Muscle of back (tissue), 11 donors: ENCODE results near the gene EZH2. TPM values are rescaled to one million over a fixed set of nuclear protein-coding genes. Genes with fewer than 3 reads are reported as not detected.
A peak's percentile ranks its signal among the peaks of the same experiment; 100 is the strongest.

ENCODE experiments used
- DNase-seq, 3 donors: peaks; one replicate each; pipeline versions ENCODE4 v3.0.0 to v3.0.0-alpha.2; 2013
- polyA plus RNA-seq, 10 donors: library from polyadenylated mRNA; unstranded; fragments of 120-200 nt; gene quantifications; one replicate each; pipeline ENCODE4 v1.2.1, GENCODE V29; 2013; ENCODE audit not compliant: insufficient read length in 10 of 10

EZH2 gene
- polyA plus RNA-seq, 10 donors = 17.8 to 32.2 (median 23.3) TPM

- peak in 1 of 3 donors; percentile 72 for DNase-seq
These were observed 111.6 kb downstream of the EZH2 start for GRCh38 chr7:148772297-148773089.

DNA sequence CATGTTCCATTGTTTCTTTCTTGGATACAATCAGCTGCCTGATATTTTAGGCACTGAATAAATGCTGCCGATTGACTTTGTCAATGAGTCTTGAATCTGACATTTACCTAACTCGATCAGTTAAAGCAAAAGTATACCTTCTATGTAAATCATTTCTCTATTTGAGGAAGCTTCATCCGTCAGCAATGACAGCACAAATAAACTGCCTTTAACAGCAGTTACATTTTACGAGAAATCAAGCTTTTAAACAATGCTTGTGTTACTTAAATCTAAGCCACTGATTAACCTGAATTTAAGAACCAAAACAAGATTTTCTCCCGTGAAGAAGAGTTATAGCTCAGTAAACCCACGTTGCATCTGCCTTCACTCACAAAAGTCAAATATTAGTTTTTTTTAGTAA, 114.1 kb downstream of the EZH2 start:
- no peak for DNase-seq

GRCh38 chr7:148763622-148764021, 120.5 kb downstream of the EZH2 start:
- DNase-seq = no peak

GRCh38 chr7:148761499-148762278, 122.4 kb downstream of the EZH2 start:
- DNase-seq = peak in 1 of 3 donors; percentile 8

Other genes starting within 250 kb of the EZH2 start
- 10 to 100 TPM; 44.2 to 60.7 (median 50.4) TPM for gene CUL1, start 185.4 kb downstream of the EZH2 start, polyA plus RNA-seq
- 100 to 1,000 TPM in 1 of 10 donors, 10 to 100 TPM in 9; 64.2 to 113 (median 76.3) TPM for gene PDIA4, start 144.2 kb upstream of the EZH2 start, polyA plus RNA-seq
- gene ZNF786, start 206.4 kb upstream of the EZH2 start, polyA plus RNA-seq = 1 to 10 TPM; 3.4 to 5.8 (median 4.1) TPM
- 1 to 10 TPM; 2.7 to 4.5 (median 3.4) TPM for gene ZNF425, start 242.0 kb upstream of the EZH2 start, polyA plus RNA-seq